Hepatocyte (in vitro differentiated cells): ENCODE measurements around the gene TMEM255A. TPM values are rescaled to one million over a fixed set of nuclear protein-coding genes. Genes with fewer than 3 reads are reported as not detected.

Experiments used
- DNase-seq: peaks from one replicate; pipeline ENCODE4 v3.0.0-alpha.2; 2016; ENCODE audit warnings: low spot score
- H2AFZ ChIP-seq: fragments of 200-600 bp; sonication (generic); 2 replicates; pipeline ENCODE4 v1.6.0; 2016; ENCODE audit warnings: antibody characterized with exemption, mild to moderate bottlenecking
- H3K27ac ChIP-seq: fragments of 200-600 bp; sonication (generic); 2 replicates; pipeline ENCODE4 v1.5.1; 2016; ENCODE audit warnings: mild to moderate bottlenecking
- H3K27me3 ChIP-seq: fragments of 200-600 bp; sonication (generic); 2 replicates; pipeline ENCODE4 v1.6.1; 2016
- H3K36me3 ChIP-seq: fragments of 200-600 bp; sonication (generic); replicated peaks from 2 replicates; pipeline ENCODE4 v1.5.1; 2016; ENCODE audit warnings: low read depth; ENCODE audit not compliant: insufficient read depth
- H3K4me1 ChIP-seq: fragments of 200-600 bp; sonication (generic); 2 replicates; pipeline ENCODE4 v1.5.1; 2016; ENCODE audit warnings: mild to moderate bottlenecking, moderate library complexity; ENCODE audit not compliant: insufficient read depth
- H3K4me2 ChIP-seq: fragments of 200-600 bp; sonication (generic); 2 replicates; pipeline ENCODE4 v1.6.0; 2016
- H3K4me3 ChIP-seq: fragments of 200-600 bp; sonication (generic); 2 replicates; pipeline ENCODE4 v1.5.1; 2016; ENCODE audit warnings: mild to moderate bottlenecking
- H3K79me2 ChIP-seq: fragments of 200-600 bp; sonication (generic); 2 replicates; pipeline ENCODE4 v1.6.0; 2017; ENCODE audit warnings: mild to moderate bottlenecking
- H3K9me2 ChIP-seq: fragments of 200-600 bp; sonication (generic); replicated peaks from 2 replicates; pipeline ENCODE4 v1.6.0; 2017; ENCODE audit warnings: mild to moderate bottlenecking; ENCODE audit not compliant: insufficient read depth
- H3K9me3 ChIP-seq: fragments of 200-600 bp; sonication (generic); 2 replicates; pipeline ENCODE4 v1.5.1; 2016; ENCODE audit warnings: low read depth, mild to moderate bottlenecking
- H4K20me1 ChIP-seq: fragments of 200-600 bp; sonication (generic); 2 replicates; pipeline ENCODE4 v1.6.0; 2016; ENCODE audit warnings: mild to moderate bottlenecking; ENCODE audit not compliant: insufficient read depth, poor library complexity, severe bottlenecking
- CTCF ChIP-seq: fragments of 200-600 bp; sonication (generic); IDR thresholded peaks from 2 replicates; pipeline ENCODE4 v1.5.1; 2016; ENCODE audit warnings: antibody characterized with exemption, mild to moderate bottlenecking; ENCODE audit not compliant: poor library complexity
- EZH2 ChIP-seq: fragments of 200-600 bp; sonication (generic); IDR thresholded peaks from 2 replicates; pipeline ENCODE4 v1.6.1; 2016; ENCODE audit warnings: antibody characterized with exemption, mild to moderate bottlenecking, borderline replicate concordance
- EZH2phosphoT487 ChIP-seq: fragments of 200-600 bp; sonication (generic); IDR thresholded peaks from one replicate; pipeline ENCODE4 v1.6.1; 2018; ENCODE audit warnings: antibody characterized with exemption, mild to moderate bottlenecking, low read depth, moderate library complexity; ENCODE audit not compliant: unreplicated experiment, severe bottlenecking
- WGBS: methylation state at CpG from one replicate; pipeline ENCODE4 v1.1.6; 2016; ENCODE audit warnings: low lambda C conversion rate; ENCODE audit errors: missing lambda C conversion rate; 5-methylcytosine and 5-hydroxymethylcytosine counted together
- polyA plus RNA-seq: library from polyadenylated mRNA; unstranded; fragments of >200 nt; fragmentation: Nextera tagmentation; extraction: Ambion mirVana; gene quantifications from 2 replicates; pipeline ENCODE4 v1.2.1, GENCODE V29; 2016
- total RNA-seq: library from RNA; depleted of rRNA; stranded (reverse); fragments of >200 nt; gene quantifications from 2 replicates; pipeline ENCODE4 v1.2.3, GENCODE V29; 2014

TMEM255A gene
- total and polyA plus RNA-seq, 2 experiments from 2014 or later: 0.77 to 2.2 TPM

- no peak overlapping the region for H2AFZ ChIP-seq
- H3K79me2 ChIP-seq: no peaks in the 10 kb centered on the region
- no peaks in the 10 kb centered on the region for H3K9me2 ChIP-seq
- DNase-seq: no peak
- WGBS: 56% methylated on average over 4 of the region's 4 CpGs
- no peaks in the 10 kb centered on the region for H3K9me3 ChIP-seq
- no peak overlapping the region for H3K27ac ChIP-seq
- no peaks in the 10 kb centered on the region for H3K4me1 ChIP-seq
- H4K20me1 ChIP-seq: no peaks in the 10 kb centered on the region
- H3K36me3 ChIP-seq: no peaks in the 10 kb centered on the region
- TF ChIP-seq EZH2 (no peak), EZH2phosphoT487 (no peak), CTCF (no peak)
- no peaks in the 10 kb centered on the region for H3K27me3 ChIP-seq
- no peak overlapping the region for H3K4me3 ChIP-seq
- H3K4me2 ChIP-seq: no peak overlapping the region
Measured at GRCh38 chrX:120318411-120318810, 7.2 kb upstream of the TMEM255A start.

- Histone ChIP-seq H3K27me3 (no peaks in the 10 kb centered on the region), H3K27ac (peak overlapping the region; percentile 26), H3K4me2 (no peak overlapping the region), H2AFZ (no peak overlapping the region), H3K4me3 (no peak overlapping the region), H3K9me2 (no peaks in the 10 kb centered on the region), H3K79me2 (no peaks in the 10 kb centered on the region), H3K4me1 (no peaks in the 10 kb centered on the region), H4K20me1 (no peaks in the 10 kb centered on the region), H3K36me3 (no peaks in the 10 kb centered on the region), H3K9me3 (no peaks in the 10 kb centered on the region)
- WGBS: 64% methylated on average over 5 of the region's 5 CpGs
- peak; percentile 21 for DNase-seq
- TF ChIP-seq EZH2 (no peak), CTCF (no peak), EZH2phosphoT487 (no peak)
Measured at GRCh38 chrX:120316587-120317283, 5.5 kb upstream of the TMEM255A start.

- Histone ChIP-seq H3K4me2 (no peak overlapping the region), H2AFZ (no peak overlapping the region), H3K9me2 (no peaks in the 10 kb centered on the region), H3K4me3 (no peak overlapping the region), H3K27ac (no peak overlapping the region), H3K36me3 (no peaks in the 10 kb centered on the region), H4K20me1 (no peaks in the 10 kb centered on the region), H3K79me2 (no peaks in the 10 kb centered on the region), H3K27me3 (no peaks in the 10 kb centered on the region), H3K4me1 (no peaks in the 10 kb centered on the region), H3K9me3 (no peaks in the 10 kb centered on the region)
- 37% methylated on average over 4 of the region's 4 CpGs for WGBS
- DNase-seq: no peak
- TF ChIP-seq EZH2 (no peak), EZH2phosphoT487 (no peak), CTCF (no peak)
Measured at GRCh38 chrX:120315776-120316175, 4.5 kb upstream of the TMEM255A start.
